Cerebellar cortex (tissue), 1 donor: ENCODE results near the gene MYOC.
"Not testable (repeated sequence)": the region's sequence is repeated elsewhere in the genome, so short reads cannot be mapped to it uniquely, and the experiment has no call there.

Experiments
- DNase-seq: peaks from one replicate; pipeline ENCODE4 v3.0.0-alpha.2; 2015; ENCODE audit warnings: low spot score

MYOC gene

DNA sequence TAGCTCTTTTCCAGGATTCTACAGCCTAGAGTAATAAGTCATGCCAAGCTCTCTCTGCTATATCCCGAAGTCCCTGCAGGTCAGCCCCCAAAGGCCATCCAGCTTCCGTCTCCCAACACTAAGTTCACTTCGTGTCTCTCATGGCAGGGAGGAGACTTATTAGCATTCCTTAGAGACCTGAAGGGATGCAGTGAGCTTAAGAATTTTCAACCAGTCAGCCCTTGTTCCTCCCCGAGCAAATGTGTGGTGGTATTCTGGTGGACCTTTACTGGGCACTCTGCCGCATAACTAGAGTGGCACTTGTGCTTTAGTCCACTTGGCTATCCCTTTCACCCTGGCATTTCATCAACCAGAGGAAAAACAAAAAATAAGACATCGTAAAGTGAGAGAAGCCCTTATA lies 49.4 kb downstream of the MYOC start:
- not testable (repeated sequence) for DNase-seq

DNA sequence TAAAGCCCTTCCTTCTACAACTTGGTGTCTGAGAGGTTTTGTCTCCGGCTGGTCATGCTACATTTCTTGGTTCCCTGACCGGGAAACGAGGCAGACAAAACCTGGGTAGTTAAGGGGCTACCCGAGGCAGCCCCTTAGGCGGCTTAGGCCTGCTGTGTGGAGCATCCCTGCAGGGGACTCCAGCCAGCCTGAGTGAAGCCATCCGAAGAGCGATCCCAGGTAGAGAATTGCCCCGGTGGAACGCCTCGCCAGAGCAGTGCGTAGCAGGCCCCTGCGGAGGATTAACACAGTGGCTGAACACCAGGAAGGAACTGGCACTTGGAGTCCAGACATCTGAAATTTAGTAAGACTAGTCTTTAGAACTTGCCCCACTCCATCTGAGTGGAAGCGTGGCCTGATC lies 51.6 kb downstream of the MYOC start:
- no peak for DNase-seq

DNA sequence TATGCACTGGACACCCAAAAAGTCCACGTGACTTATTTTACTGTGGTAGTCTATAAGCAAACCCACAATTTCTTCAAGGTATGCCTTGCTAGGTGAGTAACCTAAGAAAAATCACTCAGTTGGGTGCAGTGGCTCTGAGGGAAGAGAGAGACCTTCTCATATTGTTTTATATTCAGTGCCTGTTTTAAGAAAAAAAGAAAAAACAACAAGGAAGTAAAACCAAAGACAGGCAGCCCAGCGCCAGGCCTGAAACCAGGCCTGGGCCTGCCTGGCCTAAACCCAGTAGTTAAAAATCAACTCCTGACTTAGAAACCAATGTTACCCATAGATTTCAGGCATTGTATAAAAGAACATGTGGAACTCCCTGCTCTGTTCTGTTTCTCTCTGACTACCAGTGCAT lies 52.2 kb downstream of the MYOC start:
- not testable (repeated sequence) for DNase-seq

DNA sequence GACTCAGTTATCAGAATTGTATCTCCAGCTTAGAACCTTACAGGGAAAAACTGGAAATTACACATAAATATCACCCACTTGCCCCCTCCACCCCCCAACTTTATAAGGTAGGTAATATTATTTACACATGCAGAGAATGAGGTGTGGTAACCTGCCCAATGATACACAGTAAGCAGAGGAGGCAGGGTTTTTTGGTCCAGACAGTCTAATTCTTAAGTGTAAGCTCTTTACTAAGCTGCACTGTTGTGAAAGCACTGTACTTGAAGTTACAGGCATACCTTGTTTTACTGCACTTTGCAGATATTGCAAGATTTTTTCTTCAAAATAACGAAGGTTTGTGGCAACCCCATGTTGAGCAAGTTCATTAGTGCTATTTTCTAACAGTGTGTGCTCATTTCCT lies 55.3 kb downstream of the MYOC start:
- no peak for DNase-seq

DNA sequence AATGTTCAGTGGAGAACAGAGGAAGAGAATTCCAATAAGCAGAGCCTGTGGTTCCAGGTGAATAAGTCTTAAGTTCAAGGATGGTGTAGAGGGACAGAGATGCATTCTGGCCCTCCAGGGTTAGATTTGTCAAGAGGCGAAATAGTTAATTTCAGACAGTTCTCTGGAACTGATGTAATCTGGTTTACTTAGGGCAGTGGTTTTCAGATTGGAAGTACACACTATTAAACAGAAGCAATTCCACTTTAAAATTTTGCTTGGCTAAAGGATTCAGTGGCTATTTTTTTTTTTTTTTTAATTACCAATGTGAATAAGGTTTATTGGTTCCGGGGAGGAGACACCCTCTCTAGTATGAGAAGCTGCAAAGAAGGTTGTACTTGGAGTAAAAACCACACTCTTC lies 55.8 kb downstream of the MYOC start:
- DNase-seq: no peak

DNA sequence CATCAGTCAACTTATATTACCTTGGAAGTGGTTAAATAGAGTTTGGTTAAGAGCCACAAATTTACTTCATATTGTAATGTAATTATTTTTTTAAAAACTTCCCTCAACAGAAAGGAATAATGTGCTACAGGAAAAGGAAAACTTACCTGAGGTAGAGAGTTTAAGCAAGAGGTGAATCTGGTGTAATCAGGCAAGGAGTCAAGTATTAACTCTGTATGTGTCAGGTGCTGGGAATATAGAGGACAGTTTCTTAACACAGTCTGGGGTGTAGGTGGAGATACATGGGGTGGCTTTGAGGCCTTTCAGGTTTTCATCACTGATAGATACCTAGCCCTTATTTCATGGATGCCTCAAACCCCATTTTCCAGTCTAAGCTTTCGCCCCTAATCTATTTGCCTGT lies 56.4 kb downstream of the MYOC start:
- DNase-seq: no peak

DNA sequence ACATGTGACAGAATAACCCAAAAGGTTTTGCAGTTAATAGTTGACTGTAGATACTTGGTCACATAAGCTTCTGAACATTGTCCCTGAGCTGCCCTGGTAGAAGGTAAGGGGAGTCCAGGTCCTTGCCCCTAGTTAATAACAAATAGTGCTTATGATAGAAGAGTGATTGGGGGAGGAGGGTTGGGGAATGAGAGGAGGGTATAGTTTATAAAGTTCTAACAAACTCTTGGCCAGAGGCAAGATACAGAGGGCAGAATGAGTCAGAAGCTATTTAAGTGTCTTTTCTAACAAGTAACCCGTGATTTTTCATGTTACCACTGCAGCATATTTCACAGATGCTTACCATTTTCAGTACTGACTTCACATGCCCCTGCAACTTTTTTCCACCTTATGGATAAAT lies 57.2 kb downstream of the MYOC start:
- DNase-seq: no peak

DNA sequence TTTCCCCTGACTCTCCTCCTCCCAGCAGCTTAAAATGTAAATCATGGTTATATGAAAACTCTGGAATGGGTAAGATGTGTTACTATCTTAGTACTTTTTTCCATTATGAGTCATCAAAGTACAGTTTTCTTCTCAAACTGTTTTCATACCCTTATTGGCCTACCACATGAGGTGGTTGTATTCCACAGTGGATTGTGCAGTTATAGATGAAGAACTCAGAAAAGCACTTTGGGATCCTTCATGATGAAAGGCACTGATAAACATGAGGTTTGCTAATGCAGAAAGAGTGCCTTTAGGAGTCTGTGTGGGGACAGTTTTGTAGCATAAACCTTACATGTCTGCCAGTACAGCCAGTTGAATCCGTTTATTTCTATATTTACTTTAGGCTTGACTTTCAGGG lies 62.5 kb downstream of the MYOC start:
- DNase-seq: no peak

DNA sequence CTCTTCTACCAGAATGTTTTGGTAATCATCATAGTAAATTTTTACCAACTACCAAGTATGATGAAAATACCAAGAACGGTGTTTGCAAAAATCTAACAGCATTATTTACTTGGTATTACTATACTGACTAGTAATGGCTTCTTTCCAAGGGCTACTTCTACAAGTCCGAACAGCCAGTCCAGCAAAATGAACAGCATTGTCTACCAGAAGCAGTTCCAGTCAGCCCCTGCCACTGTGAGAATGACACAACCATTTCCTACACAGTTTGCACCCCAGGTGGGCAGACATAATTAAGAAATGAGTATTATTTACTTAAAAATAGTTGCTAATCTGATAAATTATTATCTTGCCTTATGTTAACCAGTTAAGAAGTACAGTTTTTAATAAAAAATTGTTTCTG lies 64.3 kb downstream of the MYOC start:
- no peak for DNase-seq

DNA sequence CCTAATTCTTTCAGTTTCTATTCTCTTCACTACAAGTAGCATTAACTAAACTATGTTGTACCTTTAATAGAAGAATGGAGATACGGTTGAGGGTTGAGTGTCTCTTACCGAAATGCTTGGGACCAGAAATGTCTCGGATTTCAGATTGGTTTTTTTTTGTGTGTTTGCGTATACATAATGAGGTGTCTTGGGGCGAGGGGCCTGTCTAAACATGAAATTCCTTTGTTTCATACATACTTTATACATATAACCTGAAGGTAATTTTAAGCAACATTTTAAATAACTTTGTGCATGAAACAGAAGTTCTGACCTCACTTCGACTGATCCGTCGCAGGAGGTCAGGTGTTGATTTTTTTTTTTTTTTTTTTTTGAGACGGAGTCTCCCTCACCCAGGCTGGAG lies 66.8 kb downstream of the MYOC start:
- DNase-seq: no peak
